A673 (cell line): ENCODE results near the gene TSPAN3. TPM values are rescaled to one million over a fixed set of nuclear protein-coding genes. Genes with fewer than 3 reads are reported as not detected.

Source experiments
- BruUV-seq: library from RNA; stranded (reverse); fragments of 400-500 nt; replicated peaks from 2 replicates; lab custom pipeline; 2021; lab: Mats Ljungman, UMichigan
- CTCF ChIA-PET: fragments of 300-600 bp; sonication (Branson Sonifier 250); formaldehyde crosslinking; loops from one replicate; lab custom pipeline; 2022; ENCODE audit warnings: antibody characterized with exemption; lab: Charles Lee
- POLR2A ChIA-PET: fragments of 300-600 bp; sonication (Branson Sonifier 250); formaldehyde crosslinking; loops from one replicate; lab custom pipeline; 2022; ENCODE audit warnings: antibody characterized with exemption; ENCODE audit not compliant: low non-redundant PET; lab: Charles Lee
- DNase-seq: peaks from one replicate; pipeline ENCODE4 v3.0.0-alpha.2; 2015; ENCODE audit warnings: low spot score
- H3K27ac ChIP-seq: fragments of 200-600 bp; sonication (generic); 2 replicates; pipeline ENCODE4 v1.5.1; 2016; ENCODE audit warnings: mixed run types, low read depth, mild to moderate bottlenecking, mixed read lengths, antibody characterized with exemption, low read length; ENCODE audit not compliant: poor library complexity, severe bottlenecking
- H3K27me3 ChIP-seq: fragments of 200-600 bp; sonication (generic); replicated peaks from 2 replicates; pipeline ENCODE4 v1.6.1; 2017; ENCODE audit warnings: mixed run types, low read depth, mild to moderate bottlenecking, mixed read lengths, antibody characterized with exemption, low read length; ENCODE audit not compliant: insufficient read depth, poor library complexity
- H3K36me3 ChIP-seq: fragments of 200-600 bp; sonication (generic); 2 replicates; pipeline ENCODE4 v1.6.1; 2016; ENCODE audit warnings: mixed run types, mild to moderate bottlenecking, mixed read lengths, antibody characterized with exemption, low read length; ENCODE audit not compliant: insufficient read depth, poor library complexity, severe bottlenecking
- H3K4me1 ChIP-seq: fragments of 200-600 bp; sonication (generic); 2 replicates; pipeline ENCODE4 v1.6.1; 2017; ENCODE audit warnings: mixed run types, mild to moderate bottlenecking, mixed read lengths, antibody characterized with exemption, low read length; ENCODE audit not compliant: insufficient read depth, poor library complexity, severe bottlenecking
- H3K4me3 ChIP-seq: fragments of 200-600 bp; sonication (generic); 2 replicates; pipeline ENCODE4 v1.5.1; 2016; ENCODE audit warnings: low read depth, mixed run types, mild to moderate bottlenecking, mixed read lengths, low read length; ENCODE audit not compliant: poor library complexity, severe bottlenecking
- H3K9me3 ChIP-seq: fragments of 200-600 bp; sonication (generic); 2 replicates; pipeline ENCODE4 v1.6.1; 2016; ENCODE audit warnings: mixed run types, low read depth, mild to moderate bottlenecking, mixed read lengths, antibody characterized with exemption, low read length; ENCODE audit not compliant: poor library complexity, severe bottlenecking
- EZH2 ChIP-seq: fragments of 200-600 bp; sonication (generic); IDR thresholded peaks from 2 replicates; pipeline ENCODE4 v1.6.1; 2017; ENCODE audit warnings: borderline replicate concordance, low read depth, mild to moderate bottlenecking, mixed read lengths, antibody characterized with exemption, low read length; ENCODE audit not compliant: poor library complexity, severe bottlenecking
- intact Hi-C: fragments of 100-400 bp; cut with micrococcal nuclease; formaldehyde crosslinking; loops from one replicate; pipeline ENCODE4 v1.10.0; 2022; ENCODE audit not compliant: unreplicated experiment
- total RNA-seq: library from RNA; stranded (reverse); gene quantifications from 2 replicates; pipeline ENCODE4 v1.2.3, GENCODE V29; 2021
- TF ChIP-seq, protein P1 (sequence below): fragments of 300-800, 200-600 bp; sonication (generic); conservative IDR thresholded peaks from 2 replicates; pipeline ENCODE4 v1.5.1; 2017; ENCODE audit warnings: low read depth, mild to moderate bottlenecking, antibody characterized with exemption, low read length, moderate library complexity, mixed read lengths

TSPAN3 gene
- total RNA-seq, 1 experiment from 2014 or later: 224 TPM

DNA sequence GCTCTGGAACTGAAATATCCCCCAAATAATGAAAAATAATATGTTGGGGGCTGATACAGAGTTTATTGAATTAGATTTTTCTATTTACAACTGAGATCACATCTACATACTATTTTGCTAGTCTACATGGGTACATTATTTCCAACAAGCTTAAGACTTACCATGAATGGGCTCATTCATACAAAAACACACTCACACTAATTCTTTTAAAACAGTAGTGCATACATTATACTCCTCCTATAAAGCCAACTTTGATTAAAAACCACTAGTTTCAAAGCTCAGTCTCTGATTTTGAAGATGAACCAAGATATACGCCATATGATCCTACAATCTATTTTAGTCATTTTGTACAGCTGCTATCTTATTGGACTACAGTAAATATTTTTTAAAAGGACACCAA, 24.9 kb downstream of the TSPAN3 start:
- TF ChIP-seq EZH2: no peak
- TF ChIP-seq, protein P1, sequence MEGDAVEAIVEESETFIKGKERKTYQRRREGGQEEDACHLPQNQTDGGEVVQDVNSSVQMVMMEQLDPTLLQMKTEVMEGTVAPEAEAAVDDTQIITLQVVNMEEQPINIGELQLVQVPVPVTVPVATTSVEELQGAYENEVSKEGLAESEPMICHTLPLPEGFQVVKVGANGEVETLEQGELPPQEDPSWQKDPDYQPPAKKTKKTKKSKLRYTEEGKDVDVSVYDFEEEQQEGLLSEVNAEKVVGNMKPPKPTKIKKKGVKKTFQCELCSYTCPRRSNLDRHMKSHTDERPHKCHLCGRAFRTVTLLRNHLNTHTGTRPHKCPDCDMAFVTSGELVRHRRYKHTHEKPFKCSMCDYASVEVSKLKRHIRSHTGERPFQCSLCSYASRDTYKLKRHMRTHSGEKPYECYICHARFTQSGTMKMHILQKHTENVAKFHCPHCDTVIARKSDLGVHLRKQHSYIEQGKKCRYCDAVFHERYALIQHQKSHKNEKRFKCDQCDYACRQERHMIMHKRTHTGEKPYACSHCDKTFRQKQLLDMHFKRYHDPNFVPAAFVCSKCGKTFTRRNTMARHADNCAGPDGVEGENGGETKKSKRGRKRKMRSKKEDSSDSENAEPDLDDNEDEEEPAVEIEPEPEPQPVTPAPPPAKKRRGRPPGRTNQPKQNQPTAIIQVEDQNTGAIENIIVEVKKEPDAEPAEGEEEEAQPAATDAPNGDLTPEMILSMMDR: no peak
- no peaks in the 10 kb centered on the region for H3K9me3 ChIP-seq
- H3K36me3 ChIP-seq: peaks cover 71% of the 10 kb centered on the region
- no peak overlapping the region for H3K27ac ChIP-seq
- ChIA-PET CTCF (no interaction called here), POLR2A (no interaction called here)
- no peak for DNase-seq
- peaks cover 3% of the 10 kb centered on the region for H3K4me1 ChIP-seq
- no peaks in the 10 kb centered on the region for H3K27me3 ChIP-seq
- no TSS peak for BruUV-seq
- intact Hi-C loops: no loop called here
- no peak overlapping the region for H3K4me3 ChIP-seq

DNA sequence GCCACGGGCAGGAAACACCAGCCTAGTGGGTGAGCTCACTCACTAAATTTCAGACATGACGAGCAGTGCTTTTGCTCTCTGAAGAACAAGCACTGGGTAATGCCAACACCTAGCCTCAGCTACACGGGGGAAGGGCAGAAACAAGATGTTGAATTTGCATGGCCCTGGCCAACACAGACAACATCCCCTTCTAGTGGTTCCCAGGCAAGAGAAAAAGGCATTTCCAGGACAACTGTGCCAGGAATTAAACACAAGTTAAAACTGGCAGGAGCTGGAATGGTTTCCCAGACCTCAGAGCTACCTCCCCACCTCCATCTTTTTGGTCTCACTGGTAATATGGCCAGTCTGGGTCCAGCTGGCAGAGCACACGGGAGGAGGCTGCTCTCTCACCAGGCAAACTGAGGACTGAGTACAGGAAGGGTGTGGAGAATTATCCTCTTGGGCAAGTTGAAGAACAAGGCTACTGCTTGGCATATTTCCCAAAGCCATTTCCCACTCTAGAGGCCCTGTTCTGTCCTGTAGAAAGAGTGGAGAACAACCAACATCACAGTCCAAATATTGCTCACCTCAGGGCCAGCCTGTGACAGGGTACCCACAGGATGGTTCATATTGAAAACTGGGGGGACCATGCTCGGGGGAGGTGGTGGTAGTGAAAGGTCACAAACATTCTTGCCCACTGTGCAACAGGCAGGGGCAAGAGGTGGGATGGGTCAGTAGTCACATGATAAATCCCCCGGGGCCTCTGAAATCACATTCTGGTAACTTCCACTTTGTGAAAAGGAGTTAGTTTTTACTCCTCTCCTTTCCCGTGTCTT, 26.5 kb downstream of the TSPAN3 start:
- Histone ChIP-seq H3K36me3 (peaks cover 59% of the 10 kb centered on the region), H3K4me1 (peaks cover 3% of the 10 kb centered on the region), H3K9me3 (no peaks in the 10 kb centered on the region), H3K27me3 (no peaks in the 10 kb centered on the region), H3K27ac (no peak overlapping the region), H3K4me3 (no peak overlapping the region)
- intact Hi-C loops: no loop called here
- TF ChIP-seq, protein P1: no peak
- TF ChIP-seq EZH2: no peak
- BruUV-seq: no TSS peak
- CTCF ChIA-PET: no interaction called here
- DNase-seq: no peak
- POLR2A ChIA-PET: interaction anchor here (0.6 kb wide), 1 partner anchor 27 kb away, joined by 3 read pairs; no protein-coding TSS in a partner anchor

DNA sequence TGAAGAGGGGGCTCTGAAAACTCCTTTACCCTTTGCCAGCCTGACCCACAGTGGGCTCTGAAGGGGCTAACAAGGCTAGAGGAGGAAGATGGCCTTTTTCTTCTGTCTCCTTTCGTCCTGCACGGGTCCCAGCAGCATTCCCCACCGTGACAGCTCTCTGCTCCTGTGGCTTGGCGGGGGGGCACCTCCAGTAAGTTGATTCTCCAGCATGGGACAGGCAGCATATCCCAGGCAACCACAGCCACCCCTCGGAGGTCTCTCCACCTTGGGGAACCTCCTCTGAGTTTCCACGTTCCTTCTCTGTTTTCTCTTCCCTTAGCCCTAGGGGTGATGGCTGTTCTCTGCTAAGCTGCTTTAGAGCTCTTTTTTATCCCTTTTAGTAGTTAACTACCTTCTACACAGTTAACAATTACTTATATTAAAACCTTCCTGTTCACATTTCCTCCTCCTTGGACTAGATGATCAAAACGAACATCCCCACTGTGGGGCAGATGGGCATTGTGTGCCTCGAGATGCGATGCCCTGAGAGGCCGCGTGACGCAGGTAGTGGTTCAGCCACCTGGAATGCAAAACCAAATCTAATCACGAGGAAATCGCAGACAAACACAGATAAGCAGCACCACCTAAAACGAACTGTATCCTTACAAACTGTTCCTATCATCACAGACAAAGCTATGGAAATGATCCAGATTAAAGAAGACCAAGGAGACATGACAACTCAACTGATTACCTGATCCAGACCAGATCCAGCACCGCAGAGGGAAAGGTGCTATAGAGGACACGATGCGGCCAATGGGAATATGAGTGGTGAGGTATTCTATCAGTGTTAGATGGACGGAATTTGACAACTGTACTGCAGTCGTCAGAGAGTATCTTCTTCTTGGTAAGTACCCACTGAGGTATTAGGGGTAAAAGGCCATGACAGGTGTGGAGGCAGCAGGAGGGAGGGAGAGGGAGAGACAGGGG, 27.7 kb downstream of the TSPAN3 start:
- intact Hi-C loops: no loop called here
- ChIA-PET POLR2A (no interaction called here), CTCF (no interaction called here)
- no peak overlapping the region for H3K27ac ChIP-seq
- H3K4me3 ChIP-seq: no peak overlapping the region
- peaks cover 54% of the 10 kb centered on the region for H3K36me3 ChIP-seq
- no peaks in the 10 kb centered on the region for H3K9me3 ChIP-seq
- BruUV-seq: no TSS peak
- DNase-seq: no peak
- TF ChIP-seq, protein P1: no peak
- TF ChIP-seq EZH2: no peak
- no peaks in the 10 kb centered on the region for H3K27me3 ChIP-seq
- H3K4me1 ChIP-seq: peaks cover 3% of the 10 kb centered on the region
